ENCODE results near the gene CDK15.

The CDK15 gene

GRCh38 chr2:201915446-201915845 lies 109.1 kb downstream of the CDK15 start:
- TF ChIP-seq GATA2 (IDR thresholded peaks at IDR 0.05; ENCODE audit: low read depth, low read length), result no peak
- no peak for TF ChIP-seq GATA3 (IDR thresholded peaks at IDR 0.05; ENCODE audit: low read depth, low read length)

GRCh38 chr2:201916565-201916964 lies 110.2 kb downstream of the CDK15 start:
- TF ChIP-seq GATA3 (IDR thresholded peaks at IDR 0.05; ENCODE audit: low read depth, low read length) (no peak), GATA2 (IDR thresholded peaks at IDR 0.05; ENCODE audit: low read depth, low read length) (no peak)

DNA sequence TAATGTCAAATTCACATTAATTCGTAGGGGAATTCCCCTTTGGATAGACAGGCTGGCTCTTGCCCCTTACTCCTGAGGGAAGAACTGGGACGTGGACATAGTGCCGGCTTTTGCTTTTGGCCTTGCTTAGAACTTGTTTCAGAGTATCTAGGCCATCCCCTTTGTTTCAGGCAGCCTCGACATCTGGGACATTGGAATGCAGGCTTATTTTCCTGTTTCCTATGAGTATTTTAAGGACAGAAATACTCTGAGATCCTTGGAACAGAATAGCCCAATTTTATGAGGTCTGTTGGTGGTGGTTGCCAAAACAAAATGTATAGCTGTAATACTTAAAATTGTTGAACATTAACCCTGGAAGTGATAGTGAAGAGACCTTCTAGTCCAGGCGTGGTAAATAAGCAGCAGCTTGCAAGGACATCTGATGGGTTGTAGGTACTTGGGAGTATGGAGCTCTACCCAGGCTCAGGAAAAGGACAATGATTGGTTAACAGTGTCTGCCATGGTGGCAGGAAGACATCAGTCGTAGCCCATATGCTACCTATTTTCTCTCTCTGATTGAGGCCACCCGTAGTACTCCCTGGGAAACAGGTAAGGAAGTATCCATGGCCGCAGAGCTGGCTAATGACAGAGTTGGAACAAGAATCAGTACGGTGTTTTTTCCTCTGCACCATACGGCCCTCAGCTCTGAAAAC lies 112.4 kb downstream of the CDK15 start:
- no peak for TF ChIP-seq GATA2 (IDR thresholded peaks at IDR 0.05; ENCODE audit: low read depth, low read length)
- TF ChIP-seq GATA3 (IDR thresholded peaks at IDR 0.05; ENCODE audit: low read depth, low read length), result no peak

DNA sequence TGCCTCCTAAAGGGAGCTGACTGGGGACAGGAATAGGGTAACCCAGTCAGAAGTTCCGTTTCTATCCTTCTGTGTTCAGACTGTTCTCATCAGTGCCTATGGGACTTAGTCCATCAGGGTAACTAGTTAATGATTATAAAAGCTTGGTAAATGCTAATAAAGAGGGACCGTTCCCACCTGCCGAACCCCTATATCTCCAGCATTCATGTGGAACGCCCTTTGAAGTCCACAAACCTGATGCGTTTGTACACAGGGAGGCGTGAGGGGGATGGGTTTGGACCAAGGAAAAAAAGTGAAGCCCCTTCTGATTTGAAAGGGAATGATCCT lies 112.9 kb downstream of the CDK15 start:
- TF ChIP-seq GATA3 (IDR thresholded peaks at IDR 0.05; ENCODE audit: low read depth, low read length) (no peak), GATA2 (IDR thresholded peaks at IDR 0.05; ENCODE audit: low read depth, low read length) (no peak)

- TF ChIP-seq GATA3 (IDR thresholded peaks at IDR 0.05; ENCODE audit: low read depth, low read length) (no peak), GATA2 (IDR thresholded peaks at IDR 0.05; ENCODE audit: low read depth, low read length) (no peak)
These were observed 117.3 kb downstream of the CDK15 start for GRCh38 chr2:201923436-201924328.

- TF ChIP-seq GATA2 (IDR thresholded peaks at IDR 0.05; ENCODE audit: low read depth, low read length), result no peak
- no peak for TF ChIP-seq GATA3 (IDR thresholded peaks at IDR 0.05; ENCODE audit: low read depth, low read length)
These were observed 118.1 kb downstream of the CDK15 start for GRCh38 chr2:201924453-201924852.

GRCh38 chr2:201925056-201925455 lies 118.7 kb downstream of the CDK15 start:
- TF ChIP-seq GATA2 (IDR thresholded peaks at IDR 0.05; ENCODE audit: low read depth, low read length) (no peak), GATA3 (IDR thresholded peaks at IDR 0.05; ENCODE audit: low read depth, low read length) (no peak)

GRCh38 chr2:201926067-201926466 lies 119.7 kb downstream of the CDK15 start:
- TF ChIP-seq GATA2 (IDR thresholded peaks at IDR 0.05; ENCODE audit: low read depth, low read length) (no peak), GATA3 (IDR thresholded peaks at IDR 0.05; ENCODE audit: low read depth, low read length) (no peak)

GRCh38 chr2:201928363-201928762 lies 122.0 kb downstream of the CDK15 start:
- no peak for TF ChIP-seq GATA3 (IDR thresholded peaks at IDR 0.05; ENCODE audit: low read depth, low read length)

DNA sequence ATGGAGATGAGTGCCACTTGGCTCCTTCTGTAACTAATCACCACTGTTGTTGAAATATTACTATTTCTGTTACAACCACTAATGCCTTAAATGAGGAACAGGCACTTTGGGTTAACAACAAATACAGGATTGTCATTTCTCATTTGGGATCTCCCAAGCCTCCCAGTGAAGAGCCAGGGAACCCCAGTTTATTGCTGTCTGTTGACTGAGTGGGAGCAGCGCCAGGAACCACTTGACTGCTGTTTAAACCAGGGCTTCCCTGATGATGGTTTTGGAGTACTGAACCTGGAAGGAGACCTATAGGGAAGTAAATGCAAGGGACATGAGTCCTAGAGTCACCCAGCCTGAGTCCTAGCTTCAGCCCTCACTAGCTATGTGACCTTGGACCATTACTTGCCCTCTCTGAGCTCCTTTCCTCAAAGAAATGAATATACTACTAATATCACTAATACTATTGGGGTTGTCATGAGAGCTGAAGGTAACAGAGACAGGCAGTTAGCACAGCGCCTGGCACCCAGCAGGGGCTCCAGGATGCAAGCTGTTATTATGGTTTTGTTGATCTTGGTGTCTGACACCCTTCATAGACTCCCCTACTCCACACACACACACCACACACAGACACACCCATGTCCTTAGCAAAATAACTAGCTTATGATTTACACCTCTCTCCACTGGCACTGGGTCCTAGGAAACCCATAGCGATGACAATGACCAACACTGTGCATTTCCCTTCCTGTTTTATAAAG lies 123.1 kb downstream of the CDK15 start:
- TF ChIP-seq GATA2 (IDR thresholded peaks at IDR 0.05; ENCODE audit: low read depth, low read length) (no peak), GATA3 (IDR thresholded peaks at IDR 0.05; ENCODE audit: low read depth, low read length) (no peak)

- TF ChIP-seq GATA2 (IDR thresholded peaks at IDR 0.05; ENCODE audit: low read depth, low read length), result no peak
- no peak for TF ChIP-seq GATA3 (IDR thresholded peaks at IDR 0.05; ENCODE audit: low read depth, low read length)
These were observed 123.7 kb downstream of the CDK15 start for GRCh38 chr2:201930043-201930442.

DNA sequence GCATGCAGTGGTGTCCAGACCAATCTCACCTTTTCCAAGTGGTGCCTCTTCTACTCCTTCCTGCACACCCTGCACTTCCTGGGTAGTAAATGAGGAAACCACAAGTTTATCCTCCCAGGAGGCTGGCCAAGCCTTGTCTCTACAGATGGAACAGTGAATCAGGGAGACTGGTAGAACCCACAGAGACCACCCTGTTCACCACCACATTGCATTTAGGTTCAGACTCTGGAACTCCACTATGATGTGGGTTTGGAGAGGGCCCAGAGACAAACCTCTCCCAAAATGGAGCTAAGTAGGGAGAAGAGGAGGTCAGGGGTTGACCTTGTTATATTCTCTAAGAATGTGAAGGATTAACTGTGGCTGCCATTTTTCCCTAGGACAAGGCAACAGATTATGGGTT lies 124.5 kb downstream of the CDK15 start:
- TF ChIP-seq GATA3 (IDR thresholded peaks at IDR 0.05; ENCODE audit: low read depth, low read length) (no peak), GATA2 (IDR thresholded peaks at IDR 0.05; ENCODE audit: low read depth, low read length) (no peak)

DNA sequence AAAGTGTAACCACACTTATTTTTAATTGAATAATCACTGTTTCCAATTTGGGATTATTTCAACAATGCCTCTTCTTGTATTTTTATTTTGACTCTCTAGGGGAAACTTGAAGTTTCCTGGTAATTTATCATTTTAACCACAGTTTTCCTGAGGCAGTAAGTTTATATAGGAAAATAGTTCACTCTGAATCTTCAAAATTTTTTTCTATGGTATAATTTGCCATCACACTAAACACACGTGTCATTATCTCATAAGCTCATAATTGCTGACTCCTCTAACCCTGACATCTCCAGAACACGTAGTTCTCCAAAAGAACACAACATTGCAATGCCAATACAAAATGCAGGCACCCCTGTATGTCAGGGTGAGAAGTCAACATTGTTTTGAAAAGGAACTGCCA lies 125.1 kb downstream of the CDK15 start:
- TF ChIP-seq GATA2 (IDR thresholded peaks at IDR 0.05; ENCODE audit: low read depth, low read length) (no peak), GATA3 (IDR thresholded peaks at IDR 0.05; ENCODE audit: low read depth, low read length) (no peak)

- TF ChIP-seq GATA3 (IDR thresholded peaks at IDR 0.05; ENCODE audit: low read depth, low read length) (no peak), GATA2 (IDR thresholded peaks at IDR 0.05; ENCODE audit: low read depth, low read length) (no peak)
These were observed 125.6 kb downstream of the CDK15 start for GRCh38 chr2:201931951-201932350.
